ENCODE data around the gene MBNL2. TPM values are rescaled to one million over a fixed set of nuclear protein-coding genes. Genes with fewer than 3 reads are reported as not detected.

The MBNL2 gene
- total RNA-seq, 3 donors from 2014 or later, result 68.5 to 131 (median 120) TPM

- Histone ChIP-seq H3K36me3 (no peaks in the 10 kb centered on the region), H3K9me3 (no peaks in the 10 kb centered on the region), H3K4me3 (peak overlapping the region; percentile 57 to 85 (median 65)), H3K4me1 (peaks cover 8 to 20% of the 10 kb centered on the region in 2 donors), H3K27ac (peak overlapping the region; percentile 89 to 94), H3K27me3 (no peaks in the 10 kb centered on the region)
- peak; percentile 31 to 63 (median 51) for TF ChIP-seq POLR2AphosphoS5 (IDR thresholded peaks at IDR 0.05)
- TF ChIP-seq CTCF (IDR thresholded peaks at IDR 0.05), result peak in 1 of 3 donors; percentile 19
- peak; percentile 31 for TF ChIP-seq POLR2A (IDR thresholded peaks at IDR 0.05)
- intact Hi-C loops (cut with DNase I; ENCODE audit: low total_unique reads), result loop anchor here (10.0 kb wide), 1 partner anchor 109 kb away; no protein-coding TSS in a partner anchor
- peak in 1 of 2 donors; percentile 83 for DNase-seq (ENCODE audit: low spot score in 2 of 2)
Measured at GRCh38 chr13:97223711-97224541, 1.8 kb downstream of the MBNL2 start.

- Histone ChIP-seq H3K27ac (peak overlapping the region; percentile 89 to 94), H3K27me3 (no peaks in the 10 kb centered on the region), H3K36me3 (no peaks in the 10 kb centered on the region), H3K4me1 (peaks cover 8 to 22% of the 10 kb centered on the region in 2 donors), H3K4me3 (peak overlapping the region; percentile 57 to 85 (median 65)), H3K9me3 (no peaks in the 10 kb centered on the region)
- intact Hi-C loops (cut with DNase I; ENCODE audit: low total_unique reads), result loop anchor here (10.0 kb wide), 1 partner anchor 110 kb away; no protein-coding TSS in a partner anchor
- TF ChIP-seq POLR2AphosphoS5 (IDR thresholded peaks at IDR 0.05), result peak in 1 of 3 donors; percentile 13
- TF ChIP-seq POLR2A (IDR thresholded peaks at IDR 0.05), result no peak
- no peak for TF ChIP-seq CTCF (IDR thresholded peaks at IDR 0.05)
- DNase-seq (ENCODE audit: low spot score in 2 of 2), result peak; percentile 62 to 68
Measured at GRCh38 chr13:97224544-97225300, 2.6 kb downstream of the MBNL2 start.

- peaks cover 8 to 22% of the 10 kb centered on the region in 2 donors for H3K4me1 ChIP-seq
- peak overlapping the region; percentile 89 to 94 for H3K27ac ChIP-seq
- no peaks in the 10 kb centered on the region for H3K9me3 ChIP-seq
- no peaks in the 10 kb centered on the region for H3K27me3 ChIP-seq
- intact Hi-C loops (cut with DNase I; ENCODE audit: low total_unique reads), result loop anchor here (10.0 kb wide), 1 partner anchor 111 kb away; no protein-coding TSS in a partner anchor
- H3K36me3 ChIP-seq, result no peaks in the 10 kb centered on the region
- TF ChIP-seq POLR2AphosphoS5 (IDR thresholded peaks at IDR 0.05), result no peak
- no peak for TF ChIP-seq CTCF (IDR thresholded peaks at IDR 0.05)
- no peak for TF ChIP-seq POLR2A (IDR thresholded peaks at IDR 0.05)
- DNase-seq (ENCODE audit: low spot score in 2 of 2), result no peak
- H3K4me3 ChIP-seq, result peak overlapping the region; percentile 57 to 85 (median 65)
Measured at GRCh38 chr13:97225533-97225932, 3.4 kb downstream of the MBNL2 start.

GRCh38 chr13:97226013-97226412 lies 3.9 kb downstream of the MBNL2 start:
- H3K27ac ChIP-seq, result peak overlapping the region; percentile 89 to 94
- H3K4me3 ChIP-seq, result peak overlapping the region; percentile 57 to 85 (median 65)
- DNase-seq (ENCODE audit: low spot score in 2 of 2), result no peak
- no peak for TF ChIP-seq POLR2A (IDR thresholded peaks at IDR 0.05)
- TF ChIP-seq CTCF (IDR thresholded peaks at IDR 0.05), result no peak
- no peak for TF ChIP-seq POLR2AphosphoS5 (IDR thresholded peaks at IDR 0.05)
- no peaks in the 10 kb centered on the region for H3K36me3 ChIP-seq
- no peaks in the 10 kb centered on the region for H3K27me3 ChIP-seq
- H3K9me3 ChIP-seq, result no peaks in the 10 kb centered on the region
- peaks cover 8 to 22% of the 10 kb centered on the region in 2 donors for H3K4me1 ChIP-seq
- intact Hi-C loops (cut with DNase I; ENCODE audit: low total_unique reads), result loop anchor here (10.0 kb wide), 1 partner anchor 111 kb away; no protein-coding TSS in a partner anchor

Measured in breast epithelium (tissue), 4 donors.